Kidney (tissue), 14 donors: ENCODE data around the gene DYNLT3. TPM values are rescaled to one million over a fixed set of nuclear protein-coding genes. Genes with fewer than 3 reads are reported as not detected.

Source experiments
- DNase-seq, 5 donors: peaks; one replicate each; pipeline ENCODE4 v3.0.0-alpha.2; 2013 to 2020
- FAIRE-seq: peaks from 2 replicates; lab custom pipeline; 2012; peaks lifted over from hg19 to GRCh38; lab: Jason Lieb, UNC
- H3K27ac ChIP-seq, 2 donors: one replicate each; pipeline ENCODE4 v1.7.0; 2013; ENCODE audit warnings: low read depth in 2 of 2, low read length in 2 of 2, inconsistent platforms in 1 of 2
- H3K27me3 ChIP-seq: one replicate; pipeline ENCODE4 v1.7.1; 2013; ENCODE audit warnings: low read length, inconsistent platforms; ENCODE audit not compliant: control insufficient read depth, insufficient read depth
- H3K36me3 ChIP-seq, 3 donors: one replicate each; pipeline versions ENCODE4 v1.7.0 to v1.7.1; 2013; ENCODE audit warnings: low read length in 3 of 3, control low read depth in 1 of 3, inconsistent platforms in 1 of 3; ENCODE audit not compliant: insufficient read depth in 3 of 3, control insufficient read depth in 2 of 3
- H3K4me1 ChIP-seq, 3 donors: one replicate each; pipeline versions ENCODE4 v1.7.0 to v1.7.1; 2013; ENCODE audit warnings: low read length in 3 of 3, inconsistent platforms in 1 of 3, low read depth in 1 of 3; ENCODE audit not compliant: control insufficient read depth in 2 of 3, insufficient read depth in 2 of 3
- H3K4me3 ChIP-seq, 3 donors: one replicate each; pipeline versions ENCODE4 v1.7.0 to v1.8.1; 2013; ENCODE audit warnings: low read length in 3 of 3, control low read depth in 1 of 3, inconsistent platforms in 1 of 3
- H3K9ac ChIP-seq, 3 donors: one replicate each; pipeline versions ENCODE4 v1.7.0 to v1.7.1; 2013; ENCODE audit warnings: low read length in 3 of 3, control low read depth in 1 of 3, inconsistent platforms in 1 of 3
- H3K9me3 ChIP-seq, 3 donors: one replicate each; pipeline versions ENCODE4 v1.7.0 to v1.7.1; 2013; ENCODE audit warnings: low read length in 3 of 3, control low read depth in 1 of 3, inconsistent platforms in 1 of 3; ENCODE audit not compliant: control insufficient read depth in 2 of 3, insufficient read depth in 1 of 3
- CTCF ChIP-seq: IDR thresholded peaks from 3 replicates; pipeline ENCODE4 v1.5.1; 2012; ENCODE audit warnings: mild to moderate bottlenecking, moderate library complexity, borderline replicate concordance; ENCODE audit not compliant: insufficient read depth; ENCODE audit errors: extremely low read depth
- intact Hi-C: fragments of 100-400 bp; cut with DNase I; formaldehyde crosslinking; loops from one replicate; pipeline ENCODE4 v1.11.1; 2022
- polyA plus RNA-seq: library from polyadenylated mRNA; stranded (reverse); fragments of 350-450 nt; fragmentation: Illumina TruSeq; extraction: RNeasy Lipid Tissue Mini Kit (QIAGEN cat#74804); gene quantifications from one replicate; pipeline ENCODE4 v1.2.3, GENCODE V29; 2014; ENCODE audit warnings: low read depth, low replicate concordance; ENCODE audit not compliant: insufficient read depth
- total RNA-seq: library from RNA; stranded (reverse); fragmentation: NEBNext Ultra II Directional; extraction: Animal tissue kit (Norgen Biotek cat#: 25700); gene quantifications from one replicate; pipeline ENCODE4 v1.2.1, GENCODE V29; 2021
- donor health status: control.
- donor health status: control.
- donor health status: control.
- donor health status: control.
- donor health status: control.
- donor health status: DM: yes; HTN: yes; CAD: no.
- donor health status: Normal renal cell carcinoma (clear cell type).

DYNLT3 gene
- total and polyA plus RNA-seq, 2 donors from 2014 or later = 30.7 to 40.5 TPM

GRCh38 chrX:37799936-37800335 is 47.4 kb downstream of the DYNLT3 start:
- Histone ChIP-seq H3K36me3 (no peaks in the 10 kb centered on the region), H3K9me3 (no peaks in the 10 kb centered on the region), H3K4me3 (no peak overlapping the region), H3K9ac (no peak overlapping the region), H3K4me1 (no peaks in the 10 kb centered on the region), H3K27ac (no peak overlapping the region), H3K27me3 (no peaks in the 10 kb centered on the region)
- FAIRE-seq (no peak), DNase-seq (no peak)
- intact Hi-C loops = no loop called here
- TF ChIP-seq CTCF = no peak

GRCh38 chrX:37796805-37797204 is 50.6 kb downstream of the DYNLT3 start:
- Histone ChIP-seq H3K4me1 (no peaks in the 10 kb centered on the region), H3K4me3 (no peak overlapping the region), H3K9ac (no peak overlapping the region), H3K9me3 (no peaks in the 10 kb centered on the region), H3K36me3 (no peaks in the 10 kb centered on the region), H3K27me3 (no peaks in the 10 kb centered on the region), H3K27ac (no peak overlapping the region)
- TF ChIP-seq CTCF = no peak
- intact Hi-C loops = no loop called here
- DNase-seq (no peak), FAIRE-seq (no peak)

GRCh38 chrX:37796310-37796709 is 51.1 kb downstream of the DYNLT3 start:
- Histone ChIP-seq H3K9ac (no peak overlapping the region), H3K27me3 (no peaks in the 10 kb centered on the region), H3K36me3 (no peaks in the 10 kb centered on the region), H3K9me3 (no peaks in the 10 kb centered on the region), H3K4me3 (no peak overlapping the region), H3K27ac (no peak overlapping the region), H3K4me1 (no peaks in the 10 kb centered on the region)
- intact Hi-C loops = no loop called here
- DNase-seq = no peak
- no peak for TF ChIP-seq CTCF
- FAIRE-seq = no peak

Other genes with a start within 250 kb of the DYNLT3 start
- 1.3 TPM for gene XK, start 161.8 kb downstream of the DYNLT3 start, total RNA-seq
- 0.73 TPM for gene XK, start 161.8 kb downstream of the DYNLT3 start, polyA plus RNA-seq
- gene CYBB, start 67.5 kb downstream of the DYNLT3 start, total RNA-seq = 43.7 TPM
- gene CYBB, start 67.5 kb downstream of the DYNLT3 start, polyA plus RNA-seq = 3.5 TPM
- gene SYTL5, start 159.0 kb upstream of the DYNLT3 start, total RNA-seq = 0.69 TPM
- 0.65 TPM for gene SYTL5, start 159.0 kb upstream of the DYNLT3 start, polyA plus RNA-seq